ENCODE data around the gene GLCE. TPM values are rescaled to one million over a fixed set of nuclear protein-coding genes. Genes with fewer than 3 reads are reported as not detected.

Gene GLCE
- total and polyA plus RNA-seq, 9 of the 15 experiments (the other 6 are each of a cell fraction or from before 2014, with no cell fraction given): 4.6 to 12.3 (median 10.6) TPM

DNA sequence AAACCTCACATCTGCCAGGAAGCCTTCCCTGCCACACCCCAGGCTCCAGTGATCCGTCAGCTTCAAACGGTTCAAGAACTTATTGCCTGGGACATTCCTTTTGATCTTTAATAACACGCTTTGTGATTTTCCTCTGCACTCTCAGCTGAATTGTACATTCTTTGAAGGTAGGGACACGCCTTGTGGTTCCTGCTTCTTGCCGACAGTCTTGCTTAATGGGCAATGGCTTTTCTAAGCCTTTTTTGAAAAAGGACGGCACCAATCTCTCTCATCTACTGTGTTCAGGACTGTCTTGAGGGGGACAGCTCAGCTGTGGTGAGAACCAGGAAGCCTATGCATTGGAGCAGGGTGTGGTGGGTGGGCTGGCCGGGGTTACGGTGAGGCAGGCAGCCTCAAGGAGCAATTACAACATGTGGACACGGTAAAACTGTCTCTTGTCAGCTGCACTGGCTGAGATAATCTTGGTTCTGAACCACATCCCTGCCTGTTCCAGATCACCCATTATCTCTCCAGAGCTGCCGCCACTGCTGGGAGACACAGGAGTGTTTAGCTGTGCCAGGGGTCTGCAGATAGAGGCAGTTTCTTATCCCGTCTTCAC, 46.0 kb upstream of the GLCE start (continued):
- no peak for TF ChIP-seq ARHGAP35 (IDR thresholded peaks at IDR 0.05; ENCODE audit: partially characterized antibody)
- TF ChIP-seq ZNF384 (IDR thresholded peaks at IDR 0.05; ENCODE audit: low read depth, low read length): no peak
- TF ChIP-seq MTA2 (IDR thresholded peaks at IDR 0.05; ENCODE audit: low read depth): peak; percentile 55
- TF ChIP-seq NCOA2 (IDR thresholded peaks at IDR 0.05; ENCODE audit: partially characterized antibody in 2 of 2): no peak
- TF ChIP-seq, protein P1, sequence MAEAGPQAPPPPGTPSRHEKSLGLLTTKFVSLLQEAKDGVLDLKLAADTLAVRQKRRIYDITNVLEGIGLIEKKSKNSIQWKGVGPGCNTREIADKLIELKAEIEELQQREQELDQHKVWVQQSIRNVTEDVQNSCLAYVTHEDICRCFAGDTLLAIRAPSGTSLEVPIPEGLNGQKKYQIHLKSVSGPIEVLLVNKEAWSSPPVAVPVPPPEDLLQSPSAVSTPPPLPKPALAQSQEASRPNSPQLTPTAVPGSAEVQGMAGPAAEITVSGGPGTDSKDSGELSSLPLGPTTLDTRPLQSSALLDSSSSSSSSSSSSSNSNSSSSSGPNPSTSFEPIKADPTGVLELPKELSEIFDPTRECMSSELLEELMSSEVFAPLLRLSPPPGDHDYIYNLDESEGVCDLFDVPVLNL (CRISPR knock-in tag; IDR thresholded peaks at IDR 0.05; ENCODE audit: low read depth): no peak
- no peak for TF ChIP-seq SIN3B (IDR thresholded peaks at IDR 0.05; ENCODE audit: low read depth)
- TF ChIP-seq MED1 (CRISPR knock-in tag; IDR thresholded peaks at IDR 0.05; ENCODE audit: borderline replicate concordance): no peak
- TF ChIP-seq NR2F6 (CRISPR knock-in tag; IDR thresholded peaks at IDR 0.05): no peak
- TF ChIP-seq, protein P2, sequence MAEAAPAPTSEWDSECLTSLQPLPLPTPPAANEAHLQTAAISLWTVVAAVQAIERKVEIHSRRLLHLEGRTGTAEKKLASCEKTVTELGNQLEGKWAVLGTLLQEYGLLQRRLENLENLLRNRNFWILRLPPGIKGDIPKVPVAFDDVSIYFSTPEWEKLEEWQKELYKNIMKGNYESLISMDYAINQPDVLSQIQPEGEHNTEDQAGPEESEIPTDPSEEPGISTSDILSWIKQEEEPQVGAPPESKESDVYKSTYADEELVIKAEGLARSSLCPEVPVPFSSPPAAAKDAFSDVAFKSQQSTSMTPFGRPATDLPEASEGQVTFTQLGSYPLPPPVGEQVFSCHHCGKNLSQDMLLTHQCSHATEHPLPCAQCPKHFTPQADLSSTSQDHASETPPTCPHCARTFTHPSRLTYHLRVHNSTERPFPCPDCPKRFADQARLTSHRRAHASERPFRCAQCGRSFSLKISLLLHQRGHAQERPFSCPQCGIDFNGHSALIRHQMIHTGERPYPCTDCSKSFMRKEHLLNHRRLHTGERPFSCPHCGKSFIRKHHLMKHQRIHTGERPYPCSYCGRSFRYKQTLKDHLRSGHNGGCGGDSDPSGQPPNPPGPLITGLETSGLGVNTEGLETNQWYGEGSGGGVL (CRISPR knock-in tag; IDR thresholded peaks at IDR 0.05): no peak
- no peak for TF ChIP-seq ZNF431 (CRISPR knock-in tag; IDR thresholded peaks at IDR 0.05)
- TF ChIP-seq SAP30 (IDR thresholded peaks at IDR 0.05; ENCODE audit: borderline replicate concordance, insufficient read depth, low read depth, low read length, poor library complexity, severe bottlenecking): no peak
- TF ChIP-seq, protein P3, sequence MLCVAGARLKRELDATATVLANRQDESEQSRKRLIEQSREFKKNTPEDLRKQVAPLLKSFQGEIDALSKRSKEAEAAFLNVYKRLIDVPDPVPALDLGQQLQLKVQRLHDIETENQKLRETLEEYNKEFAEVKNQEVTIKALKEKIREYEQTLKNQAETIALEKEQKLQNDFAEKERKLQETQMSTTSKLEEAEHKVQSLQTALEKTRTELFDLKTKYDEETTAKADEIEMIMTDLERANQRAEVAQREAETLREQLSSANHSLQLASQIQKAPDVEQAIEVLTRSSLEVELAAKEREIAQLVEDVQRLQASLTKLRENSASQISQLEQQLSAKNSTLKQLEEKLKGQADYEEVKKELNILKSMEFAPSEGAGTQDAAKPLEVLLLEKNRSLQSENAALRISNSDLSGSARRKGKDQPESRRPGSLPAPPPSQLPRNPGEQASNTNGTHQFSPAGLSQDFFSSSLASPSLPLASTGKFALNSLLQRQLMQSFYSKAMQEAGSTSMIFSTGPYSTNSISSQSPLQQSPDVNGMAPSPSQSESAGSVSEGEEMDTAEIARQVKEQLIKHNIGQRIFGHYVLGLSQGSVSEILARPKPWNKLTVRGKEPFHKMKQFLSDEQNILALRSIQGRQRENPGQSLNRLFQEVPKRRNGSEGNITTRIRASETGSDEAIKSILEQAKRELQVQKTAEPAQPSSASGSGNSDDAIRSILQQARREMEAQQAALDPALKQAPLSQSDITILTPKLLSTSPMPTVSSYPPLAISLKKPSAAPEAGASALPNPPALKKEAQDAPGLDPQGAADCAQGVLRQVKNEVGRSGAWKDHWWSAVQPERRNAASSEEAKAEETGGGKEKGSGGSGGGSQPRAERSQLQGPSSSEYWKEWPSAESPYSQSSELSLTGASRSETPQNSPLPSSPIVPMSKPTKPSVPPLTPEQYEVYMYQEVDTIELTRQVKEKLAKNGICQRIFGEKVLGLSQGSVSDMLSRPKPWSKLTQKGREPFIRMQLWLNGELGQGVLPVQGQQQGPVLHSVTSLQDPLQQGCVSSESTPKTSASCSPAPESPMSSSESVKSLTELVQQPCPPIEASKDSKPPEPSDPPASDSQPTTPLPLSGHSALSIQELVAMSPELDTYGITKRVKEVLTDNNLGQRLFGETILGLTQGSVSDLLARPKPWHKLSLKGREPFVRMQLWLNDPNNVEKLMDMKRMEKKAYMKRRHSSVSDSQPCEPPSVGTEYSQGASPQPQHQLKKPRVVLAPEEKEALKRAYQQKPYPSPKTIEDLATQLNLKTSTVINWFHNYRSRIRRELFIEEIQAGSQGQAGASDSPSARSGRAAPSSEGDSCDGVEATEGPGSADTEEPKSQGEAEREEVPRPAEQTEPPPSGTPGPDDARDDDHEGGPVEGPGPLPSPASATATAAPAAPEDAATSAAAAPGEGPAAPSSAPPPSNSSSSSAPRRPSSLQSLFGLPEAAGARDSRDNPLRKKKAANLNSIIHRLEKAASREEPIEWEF (CRISPR knock-in tag; IDR thresholded peaks at IDR 0.05): no peak
- TF ChIP-seq, protein P4, sequence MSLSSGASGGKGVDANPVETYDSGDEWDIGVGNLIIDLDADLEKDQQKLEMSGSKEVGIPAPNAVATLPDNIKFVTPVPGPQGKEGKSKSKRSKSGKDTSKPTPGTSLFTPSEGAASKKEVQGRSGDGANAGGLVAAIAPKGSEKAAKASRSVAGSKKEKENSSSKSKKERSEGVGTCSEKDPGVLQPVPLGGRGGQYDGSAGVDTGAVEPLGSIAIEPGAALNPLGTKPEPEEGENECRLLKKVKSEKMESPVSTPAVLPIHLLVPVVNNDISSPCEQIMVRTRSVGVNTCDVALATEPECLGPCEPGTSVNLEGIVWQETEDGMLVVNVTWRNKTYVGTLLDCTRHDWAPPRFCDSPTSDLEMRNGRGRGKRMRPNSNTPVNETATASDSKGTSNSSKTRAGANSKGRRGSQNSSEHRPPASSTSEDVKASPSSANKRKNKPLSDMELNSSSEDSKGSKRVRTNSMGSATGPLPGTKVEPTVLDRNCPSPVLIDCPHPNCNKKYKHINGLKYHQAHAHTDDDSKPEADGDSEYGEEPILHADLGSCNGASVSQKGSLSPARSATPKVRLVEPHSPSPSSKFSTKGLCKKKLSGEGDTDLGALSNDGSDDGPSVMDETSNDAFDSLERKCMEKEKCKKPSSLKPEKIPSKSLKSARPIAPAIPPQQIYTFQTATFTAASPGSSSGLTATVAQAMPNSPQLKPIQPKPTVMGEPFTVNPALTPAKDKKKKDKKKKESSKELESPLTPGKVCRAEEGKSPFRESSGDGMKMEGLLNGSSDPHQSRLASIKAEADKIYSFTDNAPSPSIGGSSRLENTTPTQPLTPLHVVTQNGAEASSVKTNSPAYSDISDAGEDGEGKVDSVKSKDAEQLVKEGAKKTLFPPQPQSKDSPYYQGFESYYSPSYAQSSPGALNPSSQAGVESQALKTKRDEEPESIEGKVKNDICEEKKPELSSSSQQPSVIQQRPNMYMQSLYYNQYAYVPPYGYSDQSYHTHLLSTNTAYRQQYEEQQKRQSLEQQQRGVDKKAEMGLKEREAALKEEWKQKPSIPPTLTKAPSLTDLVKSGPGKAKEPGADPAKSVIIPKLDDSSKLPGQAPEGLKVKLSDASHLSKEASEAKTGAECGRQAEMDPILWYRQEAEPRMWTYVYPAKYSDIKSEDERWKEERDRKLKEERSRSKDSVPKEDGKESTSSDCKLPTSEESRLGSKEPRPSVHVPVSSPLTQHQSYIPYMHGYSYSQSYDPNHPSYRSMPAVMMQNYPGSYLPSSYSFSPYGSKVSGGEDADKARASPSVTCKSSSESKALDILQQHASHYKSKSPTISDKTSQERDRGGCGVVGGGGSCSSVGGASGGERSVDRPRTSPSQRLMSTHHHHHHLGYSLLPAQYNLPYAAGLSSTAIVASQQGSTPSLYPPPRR (CRISPR knock-in tag; IDR thresholded peaks at IDR 0.05; ENCODE audit: borderline replicate concordance): no peak
